Measurements from ENCODE around the gene SORL1.

The SORL1 gene

GRCh38 chr11:121482231-121483129, 30.4 kb downstream of the SORL1 start:
- no peak overlapping the region for H3K27ac ChIP-seq
- DNase-seq, result no peak
- no peak for TF ChIP-seq CTCF (IDR thresholded peaks at IDR 0.05; ENCODE audit: low read depth, low read length, missing control alignments)
- peaks cover 7% of the 10 kb centered on the region for H3K27me3 ChIP-seq (replicated peaks)
- no peak overlapping the region for H3K4me3 ChIP-seq (ENCODE audit: low read depth, low read length)
- in situ Hi-C loops (cut with HindIII; ENCODE audit: low pct_ligation_motif_present, low sequenced_read_pairs), result no loop called here
- no peaks in the 10 kb centered on the region for H3K36me3 ChIP-seq (replicated peaks)

- no peak for DNase-seq
- no peak overlapping the region for H3K27ac ChIP-seq
- H3K4me3 ChIP-seq (ENCODE audit: low read depth, low read length), result no peak overlapping the region
- peaks cover 6% of the 10 kb centered on the region for H3K27me3 ChIP-seq (replicated peaks)
- H3K36me3 ChIP-seq (replicated peaks), result no peaks in the 10 kb centered on the region
- in situ Hi-C loops (cut with HindIII; ENCODE audit: low pct_ligation_motif_present, low sequenced_read_pairs), result no loop called here
- TF ChIP-seq CTCF (IDR thresholded peaks at IDR 0.05; ENCODE audit: low read depth, low read length, missing control alignments), result no peak
Measured at GRCh38 chr11:121483805-121484480, 31.8 kb downstream of the SORL1 start.

- Histone ChIP-seq H3K27ac (no peak overlapping the region), H3K4me3 (ENCODE audit: low read depth, low read length) (no peak overlapping the region), H3K27me3 (replicated peaks) (no peaks in the 10 kb centered on the region), H3K36me3 (replicated peaks) (no peaks in the 10 kb centered on the region)
- in situ Hi-C loops (cut with HindIII; ENCODE audit: low pct_ligation_motif_present, low sequenced_read_pairs), result no loop called here
- no peak for DNase-seq
- no peak for TF ChIP-seq CTCF (IDR thresholded peaks at IDR 0.05; ENCODE audit: low read depth, low read length, missing control alignments)
Measured at GRCh38 chr11:121485216-121485615, 33.1 kb downstream of the SORL1 start.

- H3K27ac ChIP-seq, result no peak overlapping the region
- H3K4me3 ChIP-seq (ENCODE audit: low read depth, low read length), result no peak overlapping the region
- in situ Hi-C loops (cut with HindIII; ENCODE audit: low pct_ligation_motif_present, low sequenced_read_pairs), result no loop called here
- H3K36me3 ChIP-seq (replicated peaks), result no peaks in the 10 kb centered on the region
- no peak for DNase-seq
- no peak for TF ChIP-seq CTCF (IDR thresholded peaks at IDR 0.05; ENCODE audit: low read depth, low read length, missing control alignments)
- H3K27me3 ChIP-seq (replicated peaks), result no peaks in the 10 kb centered on the region
Measured at GRCh38 chr11:121486054-121486453, 33.9 kb downstream of the SORL1 start.

- in situ Hi-C loops (cut with HindIII; ENCODE audit: low pct_ligation_motif_present, low sequenced_read_pairs), result no loop called here
- Histone ChIP-seq H3K4me3 (ENCODE audit: low read depth, low read length) (no peak overlapping the region), H3K27me3 (replicated peaks) (no peaks in the 10 kb centered on the region), H3K27ac (no peak overlapping the region), H3K36me3 (replicated peaks) (no peaks in the 10 kb centered on the region)
- no peak for DNase-seq
- no peak for TF ChIP-seq CTCF (IDR thresholded peaks at IDR 0.05; ENCODE audit: low read depth, low read length, missing control alignments)
Measured at GRCh38 chr11:121487191-121487590, 35.1 kb downstream of the SORL1 start.

Measured in brain microvascular endothelial cell (primary cell).